IPS-18c (cell line): ENCODE data around the gene TSC22D1.
"Not testable (repeated sequence)": the region's sequence is repeated elsewhere in the genome, so short reads cannot be mapped to it uniquely, and the experiment has no call there.

Source experiments
- H3K4me3 ChIP-seq: 2 replicates; pipeline ENCODE4 v1.7.0; 2013; ENCODE audit warnings: low read depth, mild to moderate bottlenecking, low read length, moderate library complexity; ENCODE audit not compliant: insufficient read depth
- H3K9me3 ChIP-seq: one replicate; pipeline ENCODE4 v1.6.1; 2013; ENCODE audit warnings: mild to moderate bottlenecking, low read length, moderate library complexity; ENCODE audit not compliant: control insufficient read depth, insufficient read depth

The TSC22D1 gene

DNA sequence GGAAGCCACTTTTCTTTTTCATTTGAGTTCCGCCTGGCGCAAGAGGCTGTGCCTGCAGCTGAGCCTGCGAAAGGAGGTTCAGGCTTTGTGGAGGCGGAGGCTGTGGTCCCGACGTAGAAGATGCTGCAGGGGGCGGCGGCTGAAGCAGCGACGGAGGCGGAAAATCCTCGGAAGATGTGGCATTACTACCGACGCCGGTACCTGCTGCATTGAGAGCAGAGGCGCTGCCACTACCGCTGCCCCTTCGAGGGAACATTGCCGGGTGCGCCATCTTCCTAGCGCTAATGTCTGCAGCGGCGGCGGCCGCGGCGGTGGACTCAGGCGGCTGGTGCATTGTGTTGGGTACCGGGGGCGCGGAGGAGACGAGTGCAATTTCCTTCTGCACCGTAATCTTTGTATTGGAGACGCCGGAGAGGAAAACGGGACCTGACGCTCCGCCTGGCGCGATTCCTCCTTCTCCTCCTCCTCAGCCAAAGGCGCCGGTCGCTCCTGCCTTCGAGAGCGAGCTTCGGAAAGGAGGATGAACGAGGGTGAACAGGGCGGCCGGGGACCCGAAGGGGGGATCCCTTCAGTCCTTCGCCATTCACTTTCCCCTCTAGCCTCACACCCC is at the start of gene TSC22D1:
TSC22D1 (minus strand) TSS at position 590 of the 610 bp plus-strand sequence; CDS start at position 334, 256 bp downstream.
- H3K9me3 ChIP-seq = no peaks in the 10 kb centered on the region
- peak within 1 kb of the TSS; percentile 94 for H3K4me3 ChIP-seq

DNA sequence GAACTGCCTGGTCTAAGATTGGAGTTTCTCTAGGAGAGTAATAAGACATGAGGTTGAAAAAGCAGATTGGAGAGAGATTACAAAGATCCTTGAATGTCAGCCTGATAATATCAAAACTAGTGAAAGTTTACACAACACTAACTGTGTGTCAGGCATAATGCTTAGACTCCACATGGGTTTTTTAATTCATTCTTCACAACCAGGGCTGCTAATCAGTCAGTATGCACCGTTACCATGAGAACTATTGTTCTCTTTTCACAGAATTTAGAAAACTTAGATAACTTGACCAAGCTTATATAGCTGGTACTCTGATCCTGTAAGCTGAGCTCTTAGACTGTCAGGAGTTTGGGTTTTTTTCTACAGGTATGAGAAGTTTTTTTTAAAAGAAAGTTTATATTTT is 46.6 kb upstream of the TSC22D1 start:
- H3K9me3 ChIP-seq = no peaks in the 10 kb centered on the region
- no peak overlapping the region for H3K4me3 ChIP-seq

DNA sequence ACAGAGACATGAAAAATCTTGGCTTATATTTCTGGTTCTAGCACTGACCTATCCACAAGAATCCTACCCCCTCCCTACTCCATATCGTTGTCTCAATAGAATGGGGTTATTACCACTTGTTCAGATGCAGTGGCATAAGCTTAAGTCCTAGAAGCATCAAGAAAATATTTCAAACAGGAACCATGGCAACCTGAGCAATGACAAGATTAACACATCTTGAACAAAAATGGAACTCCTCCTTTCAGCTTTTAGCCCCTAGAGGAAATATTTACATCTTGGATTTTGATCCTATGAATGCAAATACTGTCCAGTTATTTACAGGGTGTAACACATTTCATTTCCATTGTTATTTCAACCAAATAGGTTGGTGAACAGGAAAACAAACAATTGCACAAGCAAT is 46.1 kb upstream of the TSC22D1 start:
- H3K9me3 ChIP-seq = no peaks in the 10 kb centered on the region

DNA sequence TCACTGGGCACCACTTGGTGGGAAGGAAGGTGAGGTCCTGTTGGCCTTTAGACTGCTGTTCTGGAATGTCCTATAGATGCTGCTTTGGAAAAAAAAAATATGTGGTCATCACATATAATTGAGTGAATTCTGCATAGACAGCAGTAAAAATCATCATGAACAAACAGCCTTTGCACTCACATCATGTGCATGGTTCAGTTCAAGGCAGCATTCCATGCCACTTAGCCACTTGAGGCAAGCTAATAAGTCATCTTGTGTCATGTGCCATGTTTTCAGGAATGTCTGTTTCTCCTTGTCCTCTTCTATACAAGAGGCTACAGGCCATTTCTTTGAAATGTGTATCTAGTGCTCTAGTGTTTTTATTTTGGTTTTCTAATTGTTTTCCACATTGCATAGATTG is 43.9 kb upstream of the TSC22D1 start:
- H3K4me3 ChIP-seq = no peak overlapping the region

More for the DNA sequence above, 46.1 kb upstream of the TSC22D1 start:
- H3K4me3 ChIP-seq = no peak overlapping the region

GRCh38 chr13:44619651-44620050 is 43.5 kb upstream of the TSC22D1 start:
- Histone ChIP-seq H3K9me3 (no peaks in the 10 kb centered on the region), H3K4me3 (no peak overlapping the region)

More for the DNA sequence above, 43.9 kb upstream of the TSC22D1 start:
- no peaks in the 10 kb centered on the region for H3K9me3 ChIP-seq

DNA sequence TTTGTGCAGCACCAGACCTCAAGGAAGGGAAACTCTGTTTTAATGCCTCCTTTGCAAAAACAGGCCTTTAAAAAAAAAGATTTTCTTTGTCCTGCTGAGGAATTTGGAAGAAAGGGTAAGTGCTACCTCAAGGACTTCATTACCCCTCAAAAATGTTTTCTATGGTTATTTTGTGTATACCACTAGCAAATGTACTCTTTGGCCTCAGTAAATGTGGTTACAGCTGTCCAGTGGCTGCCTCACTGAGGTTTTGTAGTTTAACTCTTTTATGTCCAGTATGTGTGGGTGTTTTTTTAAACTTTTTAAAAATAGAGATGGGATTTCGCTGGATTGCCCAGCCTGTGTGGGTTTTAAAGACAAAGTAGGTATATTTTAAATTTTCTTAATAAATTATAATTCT is 42.2 kb upstream of the TSC22D1 start:
- H3K4me3 ChIP-seq = no peak overlapping the region
- H3K9me3 ChIP-seq = no peaks in the 10 kb centered on the region

DNA sequence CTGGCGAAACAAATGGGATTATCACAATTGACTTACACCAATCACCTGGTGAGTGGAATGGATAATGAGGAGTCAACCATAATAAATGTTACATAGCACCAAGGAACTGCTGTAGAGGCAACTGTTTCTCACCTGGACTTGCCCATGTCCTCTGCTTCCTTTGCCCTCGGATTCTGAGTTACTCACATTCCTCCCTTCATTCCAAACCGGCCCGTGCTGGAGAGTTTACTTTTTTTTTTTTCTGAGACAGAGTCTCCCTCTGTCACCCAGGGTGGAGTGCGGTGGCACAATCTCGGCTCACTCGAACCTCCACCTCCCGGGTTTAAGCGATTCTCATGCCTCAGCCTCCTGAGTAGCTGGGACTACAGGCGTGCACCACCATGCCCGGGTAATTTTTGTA is 41.5 kb upstream of the TSC22D1 start:
- H3K4me3 ChIP-seq = no peak overlapping the region
- no peaks in the 10 kb centered on the region for H3K9me3 ChIP-seq

DNA sequence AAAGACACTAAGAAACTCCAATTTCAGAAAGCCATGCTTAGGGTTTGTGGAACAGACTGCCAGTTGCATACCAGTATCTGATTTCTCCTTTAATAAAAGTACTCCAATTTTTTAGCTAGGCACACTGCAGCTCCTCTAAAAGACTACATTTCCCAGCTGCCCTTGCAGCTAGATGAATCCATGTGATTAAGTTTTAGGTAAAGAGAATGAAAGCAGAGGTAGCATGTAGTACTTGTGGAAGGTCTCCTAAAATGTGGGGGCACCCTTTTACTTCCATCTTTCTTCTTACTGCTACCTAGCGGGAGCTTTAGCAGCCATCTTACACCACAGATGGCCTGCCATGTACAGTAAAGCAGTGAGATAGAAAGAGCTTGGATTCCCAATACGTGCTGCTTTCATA is 33.0 kb upstream of the TSC22D1 start:
- H3K9me3 ChIP-seq = peaks cover 3% of the 10 kb centered on the region
- no peak overlapping the region for H3K4me3 ChIP-seq

DNA sequence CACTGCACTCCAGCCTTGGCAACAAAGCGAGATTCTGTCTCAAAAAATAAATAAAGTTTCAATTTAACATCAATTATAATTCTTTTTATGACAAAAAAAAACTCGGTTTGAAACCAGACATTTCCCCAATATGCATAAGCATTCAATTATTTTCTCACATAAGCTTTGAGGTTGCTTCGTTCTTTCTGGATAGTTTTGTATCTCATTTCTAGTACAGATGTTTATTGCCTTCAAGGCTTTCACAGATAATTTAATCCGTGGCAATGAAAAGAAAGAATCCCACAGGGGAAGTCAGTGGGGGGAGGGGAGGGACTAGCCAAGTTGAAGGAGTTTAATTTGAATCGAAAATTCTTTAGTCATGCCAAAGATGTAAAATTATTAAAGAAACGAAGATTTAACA is 29.6 kb upstream of the TSC22D1 start:
- no peak overlapping the region for H3K4me3 ChIP-seq
- H3K9me3 ChIP-seq = peaks cover 5% of the 10 kb centered on the region

DNA sequence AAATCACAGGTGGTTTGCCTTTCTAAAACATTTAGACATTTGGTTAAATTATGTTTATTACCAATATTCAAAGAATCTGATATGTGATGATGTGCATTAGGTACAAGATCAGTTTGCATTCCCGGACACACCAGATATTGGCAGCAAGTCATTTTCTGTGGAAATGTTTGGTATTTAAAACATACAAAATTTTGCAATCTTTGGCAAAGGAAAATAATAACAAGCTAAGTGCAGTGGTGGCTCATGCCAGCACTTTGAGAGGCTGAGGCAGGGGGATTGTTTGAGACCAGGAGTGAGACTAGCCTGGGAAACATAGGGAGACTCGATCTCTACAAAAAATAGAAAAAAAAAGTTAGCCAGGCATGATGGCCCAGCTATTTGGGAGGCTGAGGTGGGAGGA is 29.1 kb upstream of the TSC22D1 start:
- Histone ChIP-seq H3K9me3 (peaks cover 2% of the 10 kb centered on the region), H3K4me3 (no peak overlapping the region)

DNA sequence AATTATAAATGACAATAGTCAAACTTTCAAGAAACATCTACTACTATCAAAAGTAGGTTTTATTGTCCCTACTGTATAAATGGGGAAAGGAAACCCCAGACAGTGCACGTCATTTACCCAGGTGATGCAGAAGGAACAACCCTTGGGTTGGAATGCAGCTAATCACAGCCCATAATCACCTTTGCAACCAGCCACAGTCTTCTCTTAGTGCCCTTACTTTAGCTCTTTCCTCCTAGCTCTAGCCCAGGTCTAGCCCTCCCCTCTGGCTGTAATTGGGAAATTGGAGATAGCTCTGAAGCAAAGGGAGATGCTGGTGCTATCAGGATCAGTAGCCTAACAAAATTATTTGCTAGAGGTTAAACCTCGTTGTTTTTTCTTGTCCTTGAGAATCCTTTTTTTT is 25.5 kb upstream of the TSC22D1 start:
- Histone ChIP-seq H3K9me3 (peaks cover 2% of the 10 kb centered on the region), H3K4me3 (no peak overlapping the region)

DNA sequence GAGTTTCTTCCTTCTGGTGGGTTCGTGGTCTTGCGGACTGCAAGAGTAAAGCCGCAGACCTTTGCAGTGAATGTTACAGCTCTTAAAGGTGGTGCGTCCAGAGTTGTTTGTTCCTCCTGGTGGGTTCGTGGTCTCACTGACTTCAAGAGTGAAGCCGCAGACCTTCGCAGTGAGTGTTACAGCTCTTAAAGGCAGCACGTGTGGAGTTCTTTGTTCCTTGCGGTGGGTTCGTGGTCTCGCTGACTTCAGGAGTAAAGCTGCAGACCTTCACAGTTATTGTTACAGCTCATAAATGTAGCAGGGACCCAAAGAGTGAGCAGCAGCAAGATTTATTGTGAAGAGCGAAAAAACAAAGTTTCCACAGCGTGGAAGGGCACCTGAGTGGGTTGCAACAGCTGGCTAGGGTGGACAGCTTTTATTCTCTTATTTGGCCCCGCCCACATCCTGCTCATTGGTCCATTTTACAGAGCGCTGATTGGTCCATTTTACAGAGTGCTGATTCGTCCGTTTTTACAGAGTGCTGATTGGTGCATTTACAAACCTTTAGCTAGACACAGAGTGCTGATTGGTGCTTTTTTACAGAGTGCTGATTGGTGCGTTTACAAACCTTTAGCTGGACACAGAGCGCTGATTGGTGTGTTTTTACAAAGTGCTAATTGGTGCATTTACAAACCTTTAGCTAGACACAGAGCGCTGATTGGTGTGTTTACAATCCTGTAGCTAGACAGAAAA is 17.9 kb upstream of the TSC22D1 start:
- H3K4me3 ChIP-seq, H3K9me3 ChIP-seq: not testable (repeated sequence)

DNA sequence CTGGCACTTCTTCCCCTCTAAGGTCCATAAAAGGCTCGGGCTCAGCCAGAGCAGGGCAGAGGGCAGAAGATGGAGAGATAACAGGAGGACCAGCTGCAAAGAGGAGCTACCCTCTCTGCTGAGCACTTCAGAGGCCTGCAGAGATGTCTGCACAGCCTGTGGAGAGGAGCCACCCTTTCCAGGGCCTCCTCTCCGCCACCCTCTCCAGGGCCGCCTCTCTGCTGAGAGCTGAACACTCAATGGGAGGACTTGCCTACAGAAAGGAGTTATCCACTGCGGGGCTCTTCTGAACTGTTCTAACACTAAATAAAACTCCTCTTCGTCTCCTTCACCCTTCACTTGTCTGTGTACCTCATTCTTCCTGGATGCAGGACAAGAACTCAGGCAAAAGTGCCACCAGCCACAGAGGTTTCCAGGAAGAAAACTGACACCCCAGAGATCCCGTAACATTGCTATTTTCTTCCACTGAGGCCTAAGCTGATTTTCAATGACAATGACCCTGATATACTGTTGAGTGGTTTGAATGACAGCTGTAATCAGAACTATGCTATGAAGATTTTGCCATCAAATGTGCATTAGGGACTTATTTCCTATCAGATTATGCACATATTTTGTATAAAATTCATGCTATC is 16.2 kb upstream of the TSC22D1 start:
- H3K9me3 ChIP-seq = no peaks in the 10 kb centered on the region

GRCh38 chr13:44591316-44591715 is 15.2 kb upstream of the TSC22D1 start:
- Histone ChIP-seq H3K9me3 (no peaks in the 10 kb centered on the region), H3K4me3 (no peak overlapping the region)

More for the DNA sequence above, 16.2 kb upstream of the TSC22D1 start:
- H3K4me3 ChIP-seq = no peak overlapping the region

GRCh38 chr13:44583137-44583536 is 7.0 kb upstream of the TSC22D1 start:
- no peaks in the 10 kb centered on the region for H3K9me3 ChIP-seq
- H3K4me3 ChIP-seq = no peak overlapping the region

DNA sequence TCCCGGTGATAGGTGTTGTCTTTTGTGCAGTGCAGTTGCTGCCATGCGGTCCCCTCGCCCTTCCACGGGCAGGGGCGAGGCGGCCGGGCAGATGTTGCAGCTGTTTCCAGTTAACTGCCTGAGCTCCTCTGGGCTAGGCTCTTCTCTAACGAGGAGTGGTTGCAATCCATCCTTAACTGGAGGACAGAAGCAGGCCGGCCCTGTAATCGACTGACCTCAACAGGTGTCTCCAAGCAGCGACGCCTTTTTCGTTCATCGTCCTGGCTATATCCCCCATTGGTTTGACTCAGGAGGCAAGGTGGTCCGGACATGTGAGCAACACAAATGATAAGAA is 1.9 kb upstream of the TSC22D1 start:
- Histone ChIP-seq H3K4me3 (peak overlapping the region; percentile 83), H3K9me3 (no peaks in the 10 kb centered on the region)

DNA sequence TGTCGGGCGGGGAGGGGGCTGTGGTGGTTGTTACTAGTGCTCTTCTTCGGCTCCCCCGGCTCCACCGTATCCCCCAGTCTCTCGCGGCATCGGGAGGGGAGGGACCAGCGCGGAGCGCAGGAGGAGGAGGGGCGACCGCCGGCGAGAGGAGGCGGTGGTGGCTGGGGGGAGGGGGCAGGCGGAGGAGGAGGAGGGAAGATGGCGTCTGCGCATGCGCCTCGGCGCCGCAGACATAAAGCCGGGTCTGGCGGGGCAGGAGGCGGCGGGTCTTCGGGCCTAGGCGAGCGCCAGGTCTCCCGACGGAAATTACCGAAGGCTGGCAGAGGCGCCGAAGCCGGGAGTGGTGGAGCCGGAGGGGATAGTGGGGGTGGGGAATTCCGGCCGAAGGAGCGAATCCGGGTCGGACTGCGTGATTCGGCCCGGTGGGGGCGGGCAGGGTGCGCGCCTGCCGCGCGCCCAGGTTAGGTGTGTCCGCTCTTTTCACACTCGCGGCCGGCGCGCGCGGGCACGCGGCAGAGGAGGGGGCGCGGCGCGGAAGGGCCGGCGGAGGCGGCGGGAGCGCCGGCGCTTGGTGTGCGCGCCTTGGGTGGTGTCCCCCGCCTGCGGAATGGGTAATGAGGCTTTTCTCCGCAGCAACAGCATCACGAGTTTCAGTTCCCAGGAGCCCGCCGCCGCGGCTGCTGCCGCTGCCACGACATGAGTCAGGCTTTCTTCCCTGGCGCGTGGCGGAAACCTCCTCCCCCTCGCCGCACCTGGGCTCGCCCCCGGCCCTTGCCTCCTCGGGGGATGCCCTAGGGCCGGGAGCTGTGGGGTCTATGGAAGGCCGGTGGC is 1.3 kb upstream of the TSC22D1 start:
- H3K4me3 ChIP-seq = peak overlapping the region; percentile 94
- no peaks in the 10 kb centered on the region for H3K9me3 ChIP-seq
